OCI-LY1 (cell line): ENCODE results near the gene TMEM187.

Source experiments
- EZH2 ChIP-seq: fragments of 200-600 bp; sonication (generic), shearing (Covaris generic); IDR thresholded peaks from 2 replicates; pipeline ENCODE4 v1.8.0; 2017; ENCODE audit warnings: borderline replicate concordance, mixed run types, mild to moderate bottlenecking, antibody characterized with exemption, low read length, moderate library complexity, mixed read lengths
- TF ChIP-seq, protein P1 (sequence below): fragments of 200-600 bp; sonication (generic), shearing (Covaris generic); IDR thresholded peaks from 2 replicates; pipeline ENCODE4 v1.5.1; 2017; ENCODE audit warnings: mild to moderate bottlenecking, antibody characterized with exemption, low read length, moderate library complexity, mixed read lengths

DNA sequence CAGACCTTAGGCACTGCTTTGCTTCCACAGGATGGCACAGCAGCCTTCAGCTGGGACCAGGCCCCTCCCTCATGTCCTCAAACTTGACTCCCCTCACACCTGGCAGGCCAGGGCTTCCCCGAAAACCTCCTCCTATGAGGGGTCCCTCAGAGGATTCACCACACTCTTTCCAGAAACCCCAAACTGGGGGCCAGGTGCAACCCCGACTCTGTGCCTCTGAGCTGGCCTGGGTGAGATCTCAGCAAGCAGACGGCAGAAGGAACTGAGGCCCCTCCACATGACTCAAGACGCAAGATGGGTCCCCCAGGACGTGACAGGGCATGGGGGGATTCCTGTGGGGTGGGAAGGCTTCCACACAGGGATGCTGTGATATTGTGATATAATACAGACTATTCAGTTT is 7.1 kb upstream of the TMEM187 start:
- TF ChIP-seq, protein P1, sequence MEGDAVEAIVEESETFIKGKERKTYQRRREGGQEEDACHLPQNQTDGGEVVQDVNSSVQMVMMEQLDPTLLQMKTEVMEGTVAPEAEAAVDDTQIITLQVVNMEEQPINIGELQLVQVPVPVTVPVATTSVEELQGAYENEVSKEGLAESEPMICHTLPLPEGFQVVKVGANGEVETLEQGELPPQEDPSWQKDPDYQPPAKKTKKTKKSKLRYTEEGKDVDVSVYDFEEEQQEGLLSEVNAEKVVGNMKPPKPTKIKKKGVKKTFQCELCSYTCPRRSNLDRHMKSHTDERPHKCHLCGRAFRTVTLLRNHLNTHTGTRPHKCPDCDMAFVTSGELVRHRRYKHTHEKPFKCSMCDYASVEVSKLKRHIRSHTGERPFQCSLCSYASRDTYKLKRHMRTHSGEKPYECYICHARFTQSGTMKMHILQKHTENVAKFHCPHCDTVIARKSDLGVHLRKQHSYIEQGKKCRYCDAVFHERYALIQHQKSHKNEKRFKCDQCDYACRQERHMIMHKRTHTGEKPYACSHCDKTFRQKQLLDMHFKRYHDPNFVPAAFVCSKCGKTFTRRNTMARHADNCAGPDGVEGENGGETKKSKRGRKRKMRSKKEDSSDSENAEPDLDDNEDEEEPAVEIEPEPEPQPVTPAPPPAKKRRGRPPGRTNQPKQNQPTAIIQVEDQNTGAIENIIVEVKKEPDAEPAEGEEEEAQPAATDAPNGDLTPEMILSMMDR = no peak
- TF ChIP-seq EZH2 = no peak
